PC-9 (cell line): ENCODE results near the gene SASH1. TPM values are rescaled to one million over a fixed set of nuclear protein-coding genes. Genes with fewer than 3 reads are reported as not detected.

Experiments
- BruUV-seq: library from RNA; stranded (reverse); fragments of 400-500 nt; replicated peaks from 2 replicates; lab custom pipeline; 2021; lab: Mats Ljungman, UMichigan
- CTCF ChIA-PET: fragments of 300-600 bp; sonication (Branson Sonifier 250); formaldehyde crosslinking; loops from one replicate; lab custom pipeline; 2022; ENCODE audit warnings: antibody characterized with exemption; lab: Charles Lee
- POLR2A ChIA-PET: fragments of 300-600 bp; sonication (Branson Sonifier 250); formaldehyde crosslinking; loops from one replicate; lab custom pipeline; 2022; ENCODE audit warnings: antibody characterized with exemption; ENCODE audit not compliant: unreplicated experiment; lab: Charles Lee
- DNase-seq, 2 experiments: peaks; one replicate each; pipeline versions ENCODE4 v3.0.0 to v3.0.0-alpha.2; 2015 to 2022; ENCODE audit warnings: mixed read lengths in 1 of 2
- H2AFZ ChIP-seq: fragments of 200-600 bp; sonication (generic); 2 replicates; pipeline ENCODE4 v1.8.1; 2017; ENCODE audit warnings: antibody characterized with exemption
- H3F3A ChIP-seq: fragments of 200-600 bp; sonication (generic); 2 replicates; pipeline ENCODE4 v1.8.1; 2017; ENCODE audit warnings: antibody characterized with exemption, mild to moderate bottlenecking, low read depth; ENCODE audit not compliant: insufficient read depth
- H3K27ac ChIP-seq: fragments of 200-600 bp; sonication (generic); 2 replicates; pipeline ENCODE4 v1.6.1; 2016; ENCODE audit warnings: mixed run types
- H3K27me3 ChIP-seq: fragments of 200-600 bp; sonication (generic); 2 replicates; pipeline ENCODE4 v1.6.1; 2016; ENCODE audit warnings: low read depth, mixed run types; ENCODE audit not compliant: insufficient read depth
- H3K36me3 ChIP-seq: fragments of 200-600 bp; sonication (generic); 2 replicates; pipeline ENCODE4 v1.6.1; 2016; ENCODE audit warnings: low read depth, mixed run types
- H3K4me1 ChIP-seq: fragments of 200-600 bp; sonication (generic); replicated peaks from 2 replicates; pipeline ENCODE4 v1.6.1; 2016; ENCODE audit warnings: mixed run types; ENCODE audit not compliant: insufficient read depth
- H3K4me2 ChIP-seq: fragments of 200-600 bp; sonication (generic); 2 replicates; pipeline ENCODE4 v1.6.1; 2017; ENCODE audit warnings: mixed run types
- H3K4me3 ChIP-seq: fragments of 200-600 bp; sonication (generic); 2 replicates; pipeline ENCODE4 v1.6.1; 2016; ENCODE audit warnings: mixed run types
- H3K79me2 ChIP-seq: fragments of 200-600 bp; sonication (generic); 2 replicates; pipeline ENCODE4 v1.6.1; 2017; ENCODE audit warnings: low read depth, mixed run types
- H3K9me2 ChIP-seq: fragments of 200-600 bp; sonication (generic); 2 replicates; pipeline ENCODE4 v1.8.1; 2017; ENCODE audit warnings: mild to moderate bottlenecking; ENCODE audit not compliant: insufficient read depth
- H3K9me3 ChIP-seq: fragments of 200-600 bp; sonication (generic); 2 replicates; pipeline ENCODE4 v1.8.1; 2016; ENCODE audit warnings: low read depth; ENCODE audit not compliant: insufficient read depth
- H4K20me1 ChIP-seq: fragments of 200-600 bp; sonication (generic); 2 replicates; pipeline ENCODE4 v1.8.1; 2017; ENCODE audit not compliant: insufficient read depth
- CTCF ChIP-seq: fragments of 200-600 bp; sonication (generic); conservative IDR thresholded peaks from 2 replicates; pipeline ENCODE4 v1.6.1; 2017; ENCODE audit warnings: mixed run types, antibody characterized with exemption, mild to moderate bottlenecking, moderate library complexity
- EZH2 ChIP-seq: fragments of 200-600 bp; sonication (generic); IDR thresholded peaks from 2 replicates; pipeline ENCODE4 v1.8.0; 2017; ENCODE audit warnings: antibody characterized with exemption, low read depth
- intact Hi-C: fragments of 100-400 bp; cut with micrococcal nuclease; formaldehyde crosslinking; loops from one replicate; pipeline ENCODE4 v1.10.0; 2022; ENCODE audit not compliant: unreplicated experiment
- total RNA-seq: library from RNA; stranded (reverse); gene quantifications from 2 replicates; pipeline ENCODE4 v1.2.3, GENCODE V29; 2021

SASH1 gene
- total RNA-seq, 1 experiment from 2014 or later, result 32.9 TPM

- Histone ChIP-seq H3K79me2 (no peaks in the 10 kb centered on the region), H3K9me3 (no peaks in the 10 kb centered on the region), H3K27ac (no peak overlapping the region), H4K20me1 (no peaks in the 10 kb centered on the region), H2AFZ (no peak overlapping the region), H3K27me3 (no peaks in the 10 kb centered on the region), H3K4me3 (no peak overlapping the region), H3K36me3 (peaks cover 6% of the 10 kb centered on the region; the same call in 1 of the 2 replicates), H3K4me1 (no peaks in the 10 kb centered on the region), H3K4me2 (no peak overlapping the region), H3K9me2 (no peaks in the 10 kb centered on the region), H3F3A (no peaks in the 10 kb centered on the region)
- ChIA-PET POLR2A (no interaction called here), CTCF (no interaction called here)
- TF ChIP-seq CTCF (no peak), EZH2 (no peak)
- intact Hi-C loops, result no loop called here
- DNase-seq, result no peak
- no TSS peak for BruUV-seq
Measured at GRCh38 chr6:148521586-148521985, 178.9 kb downstream of the SASH1 start.

GRCh38 chr6:148523048-148523447, 180.4 kb downstream of the SASH1 start:
- Histone ChIP-seq H2AFZ (no peak overlapping the region), H3K4me1 (no peaks in the 10 kb centered on the region), H3K27me3 (no peaks in the 10 kb centered on the region), H3F3A (no peaks in the 10 kb centered on the region), H3K9me3 (no peaks in the 10 kb centered on the region), H3K9me2 (no peaks in the 10 kb centered on the region), H3K4me2 (no peak overlapping the region), H3K36me3 (peaks cover 6% of the 10 kb centered on the region), H3K27ac (no peak overlapping the region), H3K79me2 (no peaks in the 10 kb centered on the region), H4K20me1 (no peaks in the 10 kb centered on the region), H3K4me3 (no peak overlapping the region)
- BruUV-seq, result no TSS peak
- DNase-seq, result no peak
- intact Hi-C loops, result no loop called here
- TF ChIP-seq EZH2, result no peak
- no peak for TF ChIP-seq CTCF
- ChIA-PET POLR2A (no interaction called here), CTCF (no interaction called here)

- peaks cover 6% of the 10 kb centered on the region for H3K36me3 ChIP-seq
- POLR2A ChIA-PET, result interaction anchor here (0.6 kb wide), 1 partner anchor 1321 kb away, joined by 3 read pairs; no protein-coding TSS in a partner anchor
- H2AFZ ChIP-seq, result no peak overlapping the region
Measured at GRCh38 chr6:148523551-148523950, 180.9 kb downstream of the SASH1 start.

More at GRCh38 chr6:148523551-148523950, 180.9 kb downstream of the SASH1 start:
- no peaks in the 10 kb centered on the region for H3K9me3 ChIP-seq
- BruUV-seq, result no TSS peak
- H4K20me1 ChIP-seq, result no peaks in the 10 kb centered on the region
- no peak for DNase-seq
- H3K4me1 ChIP-seq, result no peaks in the 10 kb centered on the region
- CTCF ChIA-PET, result no interaction called here
- no peaks in the 10 kb centered on the region for H3K9me2 ChIP-seq
- no peaks in the 10 kb centered on the region for H3K27me3 ChIP-seq
- no peaks in the 10 kb centered on the region for H3K79me2 ChIP-seq
- no peak overlapping the region for H3K4me2 ChIP-seq
- intact Hi-C loops, result no loop called here
- no peaks in the 10 kb centered on the region for H3F3A ChIP-seq
- no peak overlapping the region for H3K4me3 ChIP-seq
- H3K27ac ChIP-seq, result no peak overlapping the region
- TF ChIP-seq CTCF (no peak), EZH2 (no peak)
